Cerebellar nuclear complex (tissue), 1 donor: ENCODE data around the gene PLA1A.

Experiments used
- DNase-seq, 2 experiments: peaks; one replicate each; lab custom pipeline; 2025; lab: John Stamatoyannopoulos, UW

Gene PLA1A

GRCh38 chr3:119636891-119637611 lies 39.4 kb downstream of the PLA1A start:
- no peak for DNase-seq

- DNase-seq: no peak
These were observed 40.2 kb downstream of the PLA1A start for GRCh38 chr3:119637679-119638477.

GRCh38 chr3:119639494-119640350 lies 42.0 kb downstream of the PLA1A start:
- no peak for DNase-seq

GRCh38 chr3:119641416-119641815 lies 43.7 kb downstream of the PLA1A start:
- DNase-seq: no peak

GRCh38 chr3:119642746-119643473 lies 45.2 kb downstream of the PLA1A start:
- DNase-seq: no peak

- DNase-seq: no peak
These were observed 45.8 kb downstream of the PLA1A start for GRCh38 chr3:119643528-119643927.

GRCh38 chr3:119644481-119644880 lies 46.8 kb downstream of the PLA1A start:
- no peak for DNase-seq

GRCh38 chr3:119645813-119646212 lies 48.1 kb downstream of the PLA1A start:
- DNase-seq: no peak

GRCh38 chr3:119647171-119647570 lies 49.5 kb downstream of the PLA1A start:
- DNase-seq: no peak

GRCh38 chr3:119647843-119648575 lies 50.3 kb downstream of the PLA1A start:
- no peak for DNase-seq

GRCh38 chr3:119649761-119650160 lies 52.1 kb downstream of the PLA1A start:
- no peak for DNase-seq

- no peak for DNase-seq
These were observed 54.8 kb downstream of the PLA1A start for GRCh38 chr3:119652306-119653033.

GRCh38 chr3:119653876-119654275 lies 56.2 kb downstream of the PLA1A start:
- no peak for DNase-seq

- no peak for DNase-seq
These were observed 60.4 kb downstream of the PLA1A start for GRCh38 chr3:119657887-119658702.

GRCh38 chr3:119658994-119659393 lies 61.3 kb downstream of the PLA1A start:
- no peak for DNase-seq

- no peak for DNase-seq
These were observed 62.1 kb downstream of the PLA1A start for GRCh38 chr3:119659606-119660291.

GRCh38 chr3:119660474-119661440 lies 63.1 kb downstream of the PLA1A start, which contains the start of gene POPDC2:
Gene POPDC2 (minus strand): TSS chr3:119660589. CDS start chr3:119660423, 166 bp downstream.
- no peak for DNase-seq
